NCI-H748 treated with DMSO at 0.1 percent for 48 hours (cell line): ENCODE measurements around the gene MEGF9.
"Not testable (repeated sequence)": the region's sequence is repeated elsewhere in the genome, so short reads cannot be mapped to it uniquely, and the experiment has no call there.

ENCODE experiments used
- DNase-seq: peaks from one replicate; lab custom pipeline; 2025; lab: John Stamatoyannopoulos, UW

MEGF9 gene

GRCh38 chr9:120571443-120572257, 142.6 kb downstream of the MEGF9 start:
- DNase-seq: no peak

- no peak for DNase-seq
Measured at GRCh38 chr9:120570296-120570695, 144.0 kb downstream of the MEGF9 start.

GRCh38 chr9:120569556-120569955, 144.7 kb downstream of the MEGF9 start:
- no peak for DNase-seq

DNA sequence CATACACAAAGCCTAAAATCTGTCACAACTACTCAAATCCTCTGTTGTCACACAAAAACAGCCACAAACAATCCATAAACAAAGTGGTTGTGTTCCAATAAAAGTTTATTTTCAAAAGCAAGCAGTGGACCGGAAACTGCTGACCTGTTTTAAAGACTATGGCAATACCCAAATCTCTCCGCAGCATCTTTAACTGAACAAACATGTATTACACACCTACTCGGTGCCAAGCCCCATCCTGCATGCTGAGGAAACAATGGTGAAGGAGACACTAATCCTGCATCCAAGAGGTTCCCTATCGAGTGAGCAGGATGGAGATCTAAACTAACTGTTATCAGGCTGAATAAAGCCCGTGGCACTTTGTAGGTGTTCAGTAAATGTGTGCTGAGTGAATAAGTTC, 145.5 kb downstream of the MEGF9 start:
- no peak for DNase-seq

GRCh38 chr9:120567874-120568273, 146.4 kb downstream of the MEGF9 start:
- DNase-seq: no peak

- DNase-seq: no peak
Measured at GRCh38 chr9:120567081-120567480, 147.2 kb downstream of the MEGF9 start.

DNA sequence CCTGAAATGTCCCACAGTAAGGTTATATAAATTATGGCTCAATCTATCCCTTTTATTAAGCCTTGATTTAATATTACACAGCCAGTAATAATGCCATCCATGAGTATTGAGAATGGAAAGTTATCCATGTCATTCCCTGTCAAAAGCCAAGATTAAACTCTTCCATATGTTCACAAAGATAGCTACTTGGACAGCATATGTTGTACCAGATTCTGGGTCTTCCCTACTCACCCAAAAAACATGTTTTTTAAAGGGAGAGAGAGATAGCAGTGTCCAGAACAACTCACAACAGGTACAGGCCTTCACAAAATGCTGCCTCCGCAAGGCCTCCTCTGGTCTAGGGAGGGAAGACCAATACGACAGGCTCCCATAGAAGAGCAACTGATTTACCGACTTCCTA, 149.7 kb downstream of the MEGF9 start:
- no peak for DNase-seq

GRCh38 chr9:120562861-120563443, 151.3 kb downstream of the MEGF9 start:
- DNase-seq: no peak

DNA sequence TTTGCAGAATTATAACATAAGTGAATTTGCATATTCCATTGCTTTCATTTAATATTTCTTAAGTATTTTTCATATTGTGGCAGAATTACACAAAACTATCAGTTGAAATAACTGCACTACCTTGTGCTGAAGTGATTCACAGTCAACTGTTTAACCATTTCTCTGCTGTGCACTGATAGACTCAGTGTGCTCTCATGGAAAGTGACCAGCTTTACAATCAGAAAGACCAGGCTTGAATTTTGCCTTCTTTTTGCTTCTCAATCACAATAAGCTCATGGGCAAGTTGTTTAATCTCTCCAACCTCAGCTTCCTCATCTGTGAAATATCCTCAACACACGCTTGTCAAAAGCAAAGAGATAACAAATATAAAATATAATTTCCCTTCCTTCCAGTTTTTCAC, 152.6 kb downstream of the MEGF9 start:
- no peak for DNase-seq

DNA sequence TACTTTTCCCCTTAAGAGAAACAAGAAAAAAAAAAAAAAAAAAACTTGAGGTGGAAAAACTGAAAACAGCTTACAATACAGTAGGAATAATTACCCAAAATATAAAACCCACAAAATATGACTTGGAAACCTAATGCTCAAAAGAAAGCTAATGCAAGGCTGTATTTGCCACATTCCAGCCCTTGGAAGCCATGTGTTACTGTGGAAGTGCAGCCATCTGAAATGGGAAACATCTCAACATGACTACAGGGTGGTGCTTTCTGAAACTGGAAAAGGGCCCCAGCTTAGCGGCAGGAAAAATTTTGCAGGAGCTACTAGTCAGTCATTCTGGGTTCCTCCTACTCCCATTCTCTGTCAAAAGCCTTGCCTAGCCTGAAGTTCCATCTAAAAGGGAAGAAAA, 154.7 kb downstream of the MEGF9 start:
- DNase-seq: no peak

DNA sequence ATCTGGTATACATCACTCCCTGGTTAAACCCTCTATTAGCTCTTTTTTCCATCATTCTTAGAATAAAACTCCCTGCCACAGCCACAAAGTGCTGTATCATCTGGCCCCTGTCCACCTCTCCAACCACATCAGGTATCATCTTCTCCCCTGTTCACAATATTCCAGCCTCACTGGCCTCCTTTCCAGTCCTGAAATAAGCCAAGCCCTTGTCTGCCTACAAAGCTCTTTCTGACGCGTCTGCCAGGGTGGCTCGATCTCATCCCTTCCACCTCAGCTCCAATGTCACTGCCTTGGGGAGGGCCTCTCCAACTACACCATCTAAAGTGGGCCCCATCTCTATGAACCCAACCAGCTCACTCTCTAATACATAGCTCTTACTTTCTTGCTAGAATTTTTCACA, 155.8 kb downstream of the MEGF9 start:
- DNase-seq: no peak

DNA sequence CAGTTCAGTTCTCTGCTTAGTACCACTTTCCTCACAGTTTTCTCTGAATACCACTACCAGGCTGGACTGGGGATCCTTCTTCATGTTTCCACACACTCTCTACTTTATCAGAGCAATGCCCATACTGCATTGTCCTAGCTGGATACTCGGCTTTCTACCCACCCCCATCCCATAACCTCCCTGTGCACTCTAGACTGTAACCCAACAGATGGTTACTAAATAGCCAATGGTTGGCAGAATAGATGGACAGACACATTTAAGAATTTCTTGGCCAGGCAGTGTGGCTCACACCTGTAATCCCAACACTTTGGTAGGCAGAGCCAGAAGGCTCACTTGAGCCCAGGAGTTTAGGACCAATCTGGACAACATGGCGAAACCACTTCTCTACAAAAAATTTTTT, 157.1 kb downstream of the MEGF9 start:
- DNase-seq: no peak

- DNase-seq: no peak
Measured at GRCh38 chr9:120556775-120557174, 157.5 kb downstream of the MEGF9 start.

DNA sequence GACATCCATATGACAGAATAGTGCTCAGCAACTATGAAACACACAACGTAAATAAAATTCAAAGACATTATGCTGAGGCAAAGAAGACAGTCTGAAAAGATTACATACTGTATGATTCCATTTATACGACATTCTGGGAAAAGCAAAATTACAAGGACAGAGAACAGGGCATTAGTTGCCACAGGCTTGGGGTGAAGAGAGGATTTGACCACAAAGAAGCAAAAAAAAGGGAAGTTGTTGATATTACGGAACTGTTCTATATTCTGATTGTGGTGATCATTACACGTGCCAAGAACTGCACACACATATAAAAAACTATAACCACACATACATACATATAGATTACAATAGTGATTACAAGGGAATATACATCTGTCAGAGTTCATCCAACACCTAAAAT, 158.4 kb downstream of the MEGF9 start:
- DNase-seq: no peak

- DNase-seq: not testable (repeated sequence)
Measured at GRCh38 chr9:120552210-120552704, 162.0 kb downstream of the MEGF9 start.
